HepG2 (cell line): ENCODE measurements around the gene AUTS2. TPM values are rescaled to one million over a fixed set of nuclear protein-coding genes. Genes with fewer than 3 reads are reported as not detected.

Source experiments
- HMGXB4 ChIP-seq, 2 experiments: sonication (generic) in 1 of 2; formaldehyde crosslinking in 1 of 2; IDR thresholded peaks; 2 replicates each; pipeline versions ENCODE4 v1.4.0 to v1.6.1; 2018 to 2020; ENCODE audit warnings: missing genetic modification reagents in 2 of 2, borderline replicate concordance in 1 of 2, low read depth in 1 of 2, mild to moderate bottlenecking in 1 of 2, missing biosample characterization in 1 of 2
- ISL2 ChIP-seq: sonication (generic); formaldehyde crosslinking; IDR thresholded peaks from 2 replicates; pipeline ENCODE4 v1.5.0; 2020; ENCODE audit warnings: missing genetic modification reagents
- MAF1 ChIP-seq: sonication (generic); formaldehyde crosslinking; IDR thresholded peaks from 2 replicates; pipeline ENCODE4 v1.5.0; 2020; ENCODE audit warnings: missing genetic modification reagents, borderline replicate concordance
- MLX ChIP-seq: IDR thresholded peaks from 2 replicates; pipeline ENCODE4 v1.6.1; 2016
- NFKB2 ChIP-seq: sonication (generic); formaldehyde crosslinking; IDR thresholded peaks from 2 replicates; pipeline ENCODE4 v1.4.0; 2020; ENCODE audit warnings: missing genetic modification reagents, borderline replicate concordance
- ZNF329 ChIP-seq: sonication (generic); formaldehyde crosslinking; IDR thresholded peaks from 2 replicates; pipeline ENCODE4 v1.9.0; 2021; ENCODE audit warnings: low read depth, mild to moderate bottlenecking, missing genetic modification reagents
- ZNF749 ChIP-seq: sonication (generic); formaldehyde crosslinking; IDR thresholded peaks from 2 replicates; pipeline ENCODE4 v1.8.0; 2022; ENCODE audit warnings: mild to moderate bottlenecking, missing genetic modification reagents, moderate library complexity, borderline replicate concordance
- polyA plus RNA-seq, 8 experiments: library from polyadenylated mRNA; depleted of rRNA in 3 of 8; stranded (reverse) in 7 of 8; unstranded in 1 of 8; fragments of >200 nt; fragmentation: Illumina TruSeq in 4 of 8; extraction: Trizol in 4 of 8; gene quantifications; 2 replicates each; pipeline versions ENCODE4 v1.2.1 to v1.2.3, GENCODE V29; 2011 to 2016; ENCODE audit warnings: low read depth in 4 of 8, missing spikeins in 1 of 8, mixed read lengths in 1 of 8; ENCODE audit not compliant: insufficient read depth in 1 of 8
- total RNA-seq, 5 experiments: library from RNA; depleted of rRNA; stranded (reverse); fragments of >200 nt; fragmentation: Illumina TruSeq; extraction: Trizol; gene quantifications; 2 replicates each; pipeline ENCODE4 v1.2.3, GENCODE V29; 2016; ENCODE audit warnings: low read depth in 1 of 5
- TF ChIP-seq, protein P1 (sequence below): sonication (generic); formaldehyde crosslinking; IDR thresholded peaks from 2 replicates; pipeline ENCODE4 v1.4.0; 2020; ENCODE audit warnings: mild to moderate bottlenecking, missing genetic modification reagents, borderline replicate concordance

The AUTS2 gene
- total and polyA plus RNA-seq, 2 of the 13 experiments (the other 11 are each of a cell fraction or from before 2014, with no cell fraction given): 0.38 TPM; not detected in 1

DNA sequence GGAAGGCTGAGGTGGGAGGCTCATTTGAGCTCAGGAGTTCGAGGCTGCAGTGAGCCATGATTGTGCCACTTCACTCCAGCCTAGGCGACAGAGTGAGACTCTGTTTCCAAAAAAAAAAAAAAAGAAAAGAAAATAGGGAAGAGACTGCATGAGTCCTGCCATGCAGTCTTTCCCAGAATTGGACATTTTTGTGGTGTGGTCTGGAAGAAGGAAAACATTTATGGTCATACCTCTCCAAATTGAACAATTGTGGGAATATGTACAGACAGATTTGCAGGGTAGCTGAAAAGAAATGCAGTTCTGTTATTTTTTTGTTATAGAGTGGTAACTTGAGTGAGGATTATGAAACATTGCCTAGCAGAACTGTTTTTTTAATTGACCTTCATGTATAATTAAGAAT is 198.1 kb downstream of the AUTS2 start (continued):
- TF ChIP-seq, protein P1, sequence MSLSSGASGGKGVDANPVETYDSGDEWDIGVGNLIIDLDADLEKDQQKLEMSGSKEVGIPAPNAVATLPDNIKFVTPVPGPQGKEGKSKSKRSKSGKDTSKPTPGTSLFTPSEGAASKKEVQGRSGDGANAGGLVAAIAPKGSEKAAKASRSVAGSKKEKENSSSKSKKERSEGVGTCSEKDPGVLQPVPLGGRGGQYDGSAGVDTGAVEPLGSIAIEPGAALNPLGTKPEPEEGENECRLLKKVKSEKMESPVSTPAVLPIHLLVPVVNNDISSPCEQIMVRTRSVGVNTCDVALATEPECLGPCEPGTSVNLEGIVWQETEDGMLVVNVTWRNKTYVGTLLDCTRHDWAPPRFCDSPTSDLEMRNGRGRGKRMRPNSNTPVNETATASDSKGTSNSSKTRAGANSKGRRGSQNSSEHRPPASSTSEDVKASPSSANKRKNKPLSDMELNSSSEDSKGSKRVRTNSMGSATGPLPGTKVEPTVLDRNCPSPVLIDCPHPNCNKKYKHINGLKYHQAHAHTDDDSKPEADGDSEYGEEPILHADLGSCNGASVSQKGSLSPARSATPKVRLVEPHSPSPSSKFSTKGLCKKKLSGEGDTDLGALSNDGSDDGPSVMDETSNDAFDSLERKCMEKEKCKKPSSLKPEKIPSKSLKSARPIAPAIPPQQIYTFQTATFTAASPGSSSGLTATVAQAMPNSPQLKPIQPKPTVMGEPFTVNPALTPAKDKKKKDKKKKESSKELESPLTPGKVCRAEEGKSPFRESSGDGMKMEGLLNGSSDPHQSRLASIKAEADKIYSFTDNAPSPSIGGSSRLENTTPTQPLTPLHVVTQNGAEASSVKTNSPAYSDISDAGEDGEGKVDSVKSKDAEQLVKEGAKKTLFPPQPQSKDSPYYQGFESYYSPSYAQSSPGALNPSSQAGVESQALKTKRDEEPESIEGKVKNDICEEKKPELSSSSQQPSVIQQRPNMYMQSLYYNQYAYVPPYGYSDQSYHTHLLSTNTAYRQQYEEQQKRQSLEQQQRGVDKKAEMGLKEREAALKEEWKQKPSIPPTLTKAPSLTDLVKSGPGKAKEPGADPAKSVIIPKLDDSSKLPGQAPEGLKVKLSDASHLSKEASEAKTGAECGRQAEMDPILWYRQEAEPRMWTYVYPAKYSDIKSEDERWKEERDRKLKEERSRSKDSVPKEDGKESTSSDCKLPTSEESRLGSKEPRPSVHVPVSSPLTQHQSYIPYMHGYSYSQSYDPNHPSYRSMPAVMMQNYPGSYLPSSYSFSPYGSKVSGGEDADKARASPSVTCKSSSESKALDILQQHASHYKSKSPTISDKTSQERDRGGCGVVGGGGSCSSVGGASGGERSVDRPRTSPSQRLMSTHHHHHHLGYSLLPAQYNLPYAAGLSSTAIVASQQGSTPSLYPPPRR: no peak
- TF ChIP-seq ZNF749 (no peak), ZNF329 (CRISPR knock-in tag) (no peak), MAF1 (CRISPR knock-in tag) (no peak), NFKB2 (CRISPR knock-in tag) (no peak), MLX (CRISPR knock-in tag) (no peak), ISL2 (no peak), HMGXB4 (CRISPR knock-in tag; IDR thresholded peaks at IDR 0.05; ENCODE audit: borderline replicate concordance in 1 of 2, low read depth in 1 of 2) (no peak)
